DMS153 treated with DMSO at 0.1 percent for 48 hours (cell line): ENCODE measurements around the gene CNOT3.

Experiments used
- DNase-seq: peaks from one replicate; lab custom pipeline; 2025; ENCODE audit not compliant: unreplicated experiment; lab: John Stamatoyannopoulos, UW

The CNOT3 gene

GRCh38 chr19:54147676-54148075 lies 10.1 kb downstream of the CNOT3 start:
- DNase-seq: no peak

- no peak for DNase-seq
Measured at GRCh38 chr19:54148158-54148557, 10.6 kb downstream of the CNOT3 start.

GRCh38 chr19:54149021-54149812 lies 11.7 kb downstream of the CNOT3 start:
- no peak for DNase-seq

- DNase-seq: no peak
Measured at GRCh38 chr19:54151362-54152035, 13.9 kb downstream of the CNOT3 start.

GRCh38 chr19:54152267-54152666 lies 14.7 kb downstream of the CNOT3 start:
- no peak for DNase-seq

GRCh38 chr19:54152878-54153524 lies 15.4 kb downstream of the CNOT3 start:
- no peak for DNase-seq

GRCh38 chr19:54153731-54154326 lies 16.3 kb downstream of the CNOT3 start:
- no peak for DNase-seq

- no peak for DNase-seq
Measured at GRCh38 chr19:54154603-54155345, 17.2 kb downstream of the CNOT3 start.

GRCh38 chr19:54155694-54156093 lies 18.1 kb downstream of the CNOT3 start:
- DNase-seq: no peak

GRCh38 chr19:54156490-54156889 lies 18.9 kb downstream of the CNOT3 start:
- no peak for DNase-seq

GRCh38 chr19:54156953-54157352 lies 19.4 kb downstream of the CNOT3 start:
- DNase-seq: no peak

GRCh38 chr19:54158812-54159351 lies 21.3 kb downstream of the CNOT3 start:
- DNase-seq: no peak

GRCh38 chr19:54159352-54160181 lies 22.0 kb downstream of the CNOT3 start, which contains the start of gene LENG1:
TSS of gene LENG1 (minus strand) at chr19:54159721. CDS start at chr19:54159695, 26 bp downstream.
- peak; percentile 99 for DNase-seq

- no peak for DNase-seq
Measured at GRCh38 chr19:54160182-54160811, 22.7 kb downstream of the CNOT3 start.

- DNase-seq: no peak
Measured at GRCh38 chr19:54160854-54161253, 23.3 kb downstream of the CNOT3 start.

GRCh38 chr19:54162241-54162805 lies 24.8 kb downstream of the CNOT3 start:
- DNase-seq: peak; percentile 31

- DNase-seq: no peak
Measured at GRCh38 chr19:54162884-54163283, 25.3 kb downstream of the CNOT3 start.

- peak; percentile 44 for DNase-seq
Measured at GRCh38 chr19:54164369-54165068, 27.0 kb downstream of the CNOT3 start.
